ENCODE measurements around the gene TSPAN9. TPM values are rescaled to one million over a fixed set of nuclear protein-coding genes. Genes with fewer than 3 reads are reported as not detected.

TSPAN9 gene
- total RNA-seq, 2 experiments from 2014 or later: 0.07 TPM; not detected in 1

- ChIA-PET POLR2A (no interaction called here), CTCF (interaction anchor here (1.7 kb wide), 1 partner anchor 21 kb away, joined by 5 read pairs; no protein-coding TSS in a partner anchor)
- no peaks in the 10 kb centered on the region for H3K4me1 Mint-ChIP-seq (ENCODE audit: low read depth)
- H3K4me3 Mint-ChIP-seq: no peak overlapping the region
- H3K36me3 Mint-ChIP-seq (ENCODE audit: low read depth): no peaks in the 10 kb centered on the region
- DNase-seq (no peak), ATAC-seq (no peak)
- intact Hi-C loops (cut with micrococcal nuclease): no loop called here
- H3K9me3 Mint-ChIP-seq: no peaks in the 10 kb centered on the region
- H3K27ac Mint-ChIP-seq: no peak overlapping the region
- TF ChIP-seq CTCF (IDR thresholded peaks at IDR 0.05): no peak
- H3K27me3 Mint-ChIP-seq: no peaks in the 10 kb centered on the region
Measured at GRCh38 chr12:3321881-3322280, 244.7 kb downstream of the TSPAN9 start.

- H3K4me1 Mint-ChIP-seq (ENCODE audit: low read depth): no peaks in the 10 kb centered on the region
- H3K36me3 Mint-ChIP-seq (ENCODE audit: low read depth): no peaks in the 10 kb centered on the region
- H3K27ac Mint-ChIP-seq: no peak overlapping the region
- POLR2A ChIA-PET: no interaction called here
- intact Hi-C loops (cut with micrococcal nuclease): no loop called here
- no peaks in the 10 kb centered on the region for H3K9me3 Mint-ChIP-seq
- no peak overlapping the region for H3K4me3 Mint-ChIP-seq
- TF ChIP-seq CTCF (IDR thresholded peaks at IDR 0.05): no peak
- DNase-seq: no peak
- no peaks in the 10 kb centered on the region for H3K27me3 Mint-ChIP-seq
- CTCF ChIA-PET: interaction anchor here (1.7 kb wide), 1 partner anchor 23 kb away, joined by 5 read pairs; no protein-coding TSS in a partner anchor
- ATAC-seq: no peak
Measured at GRCh38 chr12:3323002-3323685, 246.0 kb downstream of the TSPAN9 start.

GRCh38 chr12:3325736-3326135, 248.6 kb downstream of the TSPAN9 start:
- Mint-ChIP-seq H3K4me1 (ENCODE audit: low read depth) (no peaks in the 10 kb centered on the region), H3K27me3 (no peaks in the 10 kb centered on the region)
- CTCF ChIA-PET: interaction anchor here (3.0 kb wide), 1 partner anchor 26 kb away, joined by 15 read pairs; no protein-coding TSS in a partner anchor

GRCh38 chr12:3326156-3326849, 249.1 kb downstream of the TSPAN9 start:
- H3K27ac Mint-ChIP-seq: no peak overlapping the region
- intact Hi-C loops (cut with micrococcal nuclease): no loop called here

More at GRCh38 chr12:3325736-3326135, 248.6 kb downstream of the TSPAN9 start:
- Mint-ChIP-seq H3K9me3 (no peaks in the 10 kb centered on the region), H3K36me3 (ENCODE audit: low read depth) (no peaks in the 10 kb centered on the region), H3K27ac (no peak overlapping the region), H3K4me3 (no peak overlapping the region)
- TF ChIP-seq CTCF (IDR thresholded peaks at IDR 0.05): no peak
- DNase-seq: no peak
- intact Hi-C loops (cut with micrococcal nuclease): no loop called here
- POLR2A ChIA-PET: no interaction called here
- ATAC-seq: no peak

More at GRCh38 chr12:3326156-3326849, 249.1 kb downstream of the TSPAN9 start:
- H3K36me3 Mint-ChIP-seq (ENCODE audit: low read depth): no peaks in the 10 kb centered on the region
- no peaks in the 10 kb centered on the region for H3K27me3 Mint-ChIP-seq
- no peaks in the 10 kb centered on the region for H3K9me3 Mint-ChIP-seq
- no peak for TF ChIP-seq CTCF (IDR thresholded peaks at IDR 0.05)
- ChIA-PET POLR2A (no interaction called here), CTCF (interaction anchor here (3.0 kb wide), 1 partner anchor 27 kb away, joined by 15 read pairs; no protein-coding TSS in a partner anchor)
- no peak overlapping the region for H3K4me3 Mint-ChIP-seq
- ATAC-seq (no peak), DNase-seq (no peak)
- H3K4me1 Mint-ChIP-seq (ENCODE audit: low read depth): no peaks in the 10 kb centered on the region
